Stimulated activated CD4-positive, alpha-beta T cell treated with anti-CD3 and anti-CD28 coated beads, Interleukin-4, amount 100 ng/mL, for 48 hours (primary cell): Measurements from ENCODE around the gene UBE3B.

Experiments used
- DNase-seq, 2 donors: peaks; one replicate each; pipeline ENCODE4 v3.0.0-alpha.2; 2020; ENCODE audit warnings: low read depth in 2 of 2

Gene UBE3B

DNA sequence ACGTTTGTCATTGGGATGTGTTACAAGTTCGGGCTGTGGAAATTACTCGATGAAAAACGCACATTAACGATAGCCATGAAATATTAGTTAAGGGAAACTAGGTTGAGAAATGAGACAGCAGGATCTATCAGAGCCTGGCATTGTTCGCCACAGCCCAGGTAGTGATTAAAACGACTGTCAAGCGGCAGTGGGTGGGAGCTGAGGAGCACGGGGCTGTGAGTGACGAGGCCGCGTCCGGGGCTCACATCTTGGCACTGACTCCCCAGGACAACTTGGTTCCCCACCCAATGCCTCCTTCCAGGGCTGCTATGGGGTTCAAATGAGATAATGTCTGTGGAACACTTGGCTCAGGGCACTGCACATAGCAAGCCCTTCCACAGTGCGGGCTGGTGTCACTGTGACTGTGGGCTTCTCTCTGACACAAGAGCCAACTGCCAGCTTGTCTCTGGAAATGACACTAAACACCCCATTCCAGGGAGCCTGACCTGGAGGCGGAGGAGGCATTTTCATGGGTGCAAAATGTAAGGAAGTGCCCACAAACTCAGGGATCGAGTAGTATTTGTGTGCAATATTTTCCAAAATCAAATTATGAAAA lies 76.6 kb downstream of the UBE3B start:
- no peak for DNase-seq

DNA sequence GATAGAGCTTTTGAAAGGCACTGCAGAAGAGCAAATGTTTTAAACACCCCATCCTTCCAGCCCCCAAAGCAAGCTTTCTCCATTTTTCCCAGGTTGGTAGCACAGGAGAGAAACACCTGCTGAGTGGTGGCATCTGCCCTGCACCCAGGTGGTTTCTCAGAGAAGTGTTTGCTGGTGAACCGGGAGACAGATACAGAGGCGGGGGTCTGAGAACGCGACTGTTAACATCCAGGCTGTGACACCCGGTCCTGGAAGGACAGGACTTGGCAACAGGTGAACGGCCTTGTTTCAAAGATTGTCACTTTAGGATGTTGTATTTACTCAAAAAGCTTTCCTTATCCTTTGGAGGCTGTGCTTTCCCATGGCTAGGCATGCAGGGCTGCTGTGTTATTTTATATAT lies 77.3 kb downstream of the UBE3B start:
- no peak for DNase-seq

DNA sequence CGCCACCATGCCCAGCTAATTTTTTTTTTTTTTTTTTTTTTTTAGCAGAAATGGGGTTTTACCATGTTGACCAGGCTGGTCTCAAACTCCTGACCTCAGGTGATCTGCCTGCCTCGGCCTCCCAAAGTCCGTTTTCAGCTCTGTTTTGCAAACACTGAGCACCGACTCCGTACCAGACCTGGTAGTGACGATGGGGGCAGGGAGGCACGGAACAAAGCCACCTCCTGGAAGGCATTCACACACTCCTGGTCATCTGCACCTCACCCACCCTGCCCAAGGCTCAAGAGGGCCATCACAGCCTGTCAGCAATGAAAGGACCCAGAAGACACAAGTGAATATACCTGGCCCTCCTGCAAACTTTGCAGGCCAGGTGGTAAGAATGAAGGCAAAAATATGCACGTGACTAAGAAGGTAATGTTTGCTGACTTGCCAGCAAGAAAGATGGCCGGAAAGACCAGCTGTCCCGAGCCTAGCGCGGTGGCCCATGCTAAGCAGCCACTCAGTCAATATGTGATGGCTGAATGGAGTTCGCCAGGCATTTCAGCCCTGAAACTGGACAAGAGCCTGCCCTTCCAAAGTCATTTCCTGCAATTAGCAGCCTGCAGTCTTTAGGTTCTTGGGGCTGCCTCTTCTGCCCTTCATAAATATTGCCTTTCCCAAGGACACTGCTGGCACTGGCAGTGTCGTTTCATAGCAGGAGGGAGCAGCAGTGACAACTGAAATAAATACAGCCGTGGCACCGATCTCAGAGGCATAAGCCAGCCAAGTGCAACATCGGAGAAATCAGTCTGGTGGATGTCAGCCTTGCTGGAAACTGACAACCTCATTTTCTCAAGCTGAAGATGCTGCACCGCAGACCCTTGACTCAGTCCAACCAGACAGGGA lies 78.2 kb downstream of the UBE3B start:
- no peak for DNase-seq

DNA sequence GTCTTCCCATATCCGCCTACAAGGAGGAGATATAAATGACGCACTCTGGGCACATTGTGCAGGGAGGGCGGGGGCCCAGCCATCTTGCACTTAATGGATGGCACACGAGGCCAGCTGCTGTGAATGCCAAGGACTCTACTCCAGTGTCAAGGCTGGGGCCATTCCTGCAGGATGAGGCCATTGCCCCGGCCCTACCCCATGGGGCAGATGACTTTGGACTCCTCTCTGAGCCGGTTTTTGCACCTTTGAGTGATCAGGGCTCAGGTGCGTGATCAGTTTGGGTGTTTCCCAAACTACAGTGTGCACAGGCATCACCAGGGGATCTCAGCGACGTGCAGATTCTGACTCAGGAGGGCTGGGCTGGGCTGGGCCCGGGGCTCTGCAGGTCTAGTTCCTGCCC lies 79.8 kb downstream of the UBE3B start:
- DNase-seq = no peak

DNA sequence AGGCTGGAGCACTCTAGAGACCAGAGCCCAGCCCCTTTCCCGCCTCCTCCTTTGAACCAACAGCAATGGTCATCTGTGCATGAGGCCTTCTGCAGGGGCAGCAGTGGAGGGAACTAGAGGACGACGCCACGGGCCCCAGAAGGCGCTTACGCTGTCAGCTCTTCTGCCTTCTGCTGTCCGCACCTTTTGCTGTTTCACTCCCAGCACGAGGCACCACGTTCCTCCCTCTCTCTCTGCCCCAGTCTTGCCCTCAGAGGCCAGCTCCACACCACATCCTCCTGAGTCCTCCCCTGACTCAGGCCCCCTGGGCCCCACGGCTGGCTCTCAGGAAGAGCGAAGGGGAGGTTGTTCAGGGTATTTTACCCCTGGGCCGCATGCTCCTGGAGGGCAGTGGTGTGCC lies 80.4 kb downstream of the UBE3B start:
- no peak for DNase-seq

DNA sequence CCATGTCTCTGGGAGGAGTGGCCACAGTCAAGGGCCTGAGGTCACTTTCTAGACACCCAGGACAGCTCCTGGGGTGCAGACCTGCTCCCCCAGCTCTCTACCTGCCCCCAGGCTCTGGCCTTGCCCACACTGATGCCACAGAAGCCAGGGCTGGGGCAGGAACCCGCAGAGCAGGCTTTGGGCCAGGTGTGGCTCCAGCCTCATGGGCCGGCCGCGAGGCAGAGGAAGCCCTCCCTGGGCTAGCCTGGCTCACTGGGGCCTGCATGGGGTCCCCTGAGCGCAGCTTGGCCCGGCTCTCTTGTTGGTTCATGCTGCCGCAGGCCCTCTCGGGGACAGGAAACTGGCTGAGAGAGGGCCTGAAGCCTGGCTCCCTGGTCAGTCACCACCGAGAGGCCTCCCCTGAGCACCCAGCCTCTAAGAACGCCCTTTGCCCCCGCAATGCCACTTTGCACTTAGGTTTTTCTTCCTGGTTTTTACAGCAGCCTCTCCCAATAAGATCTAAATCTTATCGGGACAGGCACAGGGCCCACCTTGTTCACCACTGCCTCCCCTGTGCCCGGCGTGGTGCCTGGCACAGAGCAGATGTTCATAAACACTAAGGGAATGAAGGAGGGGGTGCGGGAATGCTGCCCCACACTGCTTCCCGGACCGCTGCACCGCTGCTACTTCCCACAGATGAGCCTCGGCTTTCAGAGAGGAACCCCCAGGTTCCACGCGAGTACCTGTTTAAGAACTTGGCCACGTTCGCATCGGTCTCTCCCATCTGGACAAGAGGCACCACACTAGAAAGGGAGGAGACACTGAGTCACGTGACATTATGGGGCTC lies 81.2 kb downstream of the UBE3B start:
- no peak for DNase-seq

DNA sequence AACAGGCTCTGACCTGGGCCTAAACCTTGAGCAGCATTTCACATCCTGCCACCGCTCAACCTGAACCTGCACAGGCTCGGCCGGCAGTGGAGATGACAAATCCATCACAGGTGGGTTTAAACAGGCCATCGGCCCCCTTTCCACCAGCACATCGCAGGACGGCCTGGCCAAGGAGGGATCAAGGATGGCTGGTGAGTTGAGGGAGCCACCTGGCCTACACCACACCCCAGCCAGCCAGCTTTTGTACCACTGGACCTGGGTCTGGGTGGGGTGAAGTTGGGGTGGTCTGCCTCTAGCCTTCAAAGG lies 81.7 kb downstream of the UBE3B start:
- DNase-seq = no peak

DNA sequence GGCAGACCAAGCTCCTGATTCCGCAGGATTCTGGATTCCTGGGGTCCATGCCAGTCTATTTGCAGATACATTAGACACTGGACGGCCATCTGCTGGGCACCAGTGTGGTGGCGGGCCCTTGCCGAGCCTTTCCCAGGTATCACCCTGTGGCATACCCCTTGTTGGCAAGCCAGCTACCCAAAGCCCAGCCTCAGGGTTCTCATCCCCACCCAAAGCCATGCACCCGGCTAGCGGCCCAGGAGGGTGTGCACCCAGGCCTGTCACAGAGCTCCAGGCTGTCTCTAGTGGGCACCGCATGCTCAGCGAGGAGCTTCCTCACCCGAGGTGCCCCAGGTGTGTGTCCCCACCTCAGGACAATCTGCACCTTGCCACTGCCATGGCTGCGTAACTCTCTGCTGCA lies 82.2 kb downstream of the UBE3B start:
- DNase-seq = no peak

DNA sequence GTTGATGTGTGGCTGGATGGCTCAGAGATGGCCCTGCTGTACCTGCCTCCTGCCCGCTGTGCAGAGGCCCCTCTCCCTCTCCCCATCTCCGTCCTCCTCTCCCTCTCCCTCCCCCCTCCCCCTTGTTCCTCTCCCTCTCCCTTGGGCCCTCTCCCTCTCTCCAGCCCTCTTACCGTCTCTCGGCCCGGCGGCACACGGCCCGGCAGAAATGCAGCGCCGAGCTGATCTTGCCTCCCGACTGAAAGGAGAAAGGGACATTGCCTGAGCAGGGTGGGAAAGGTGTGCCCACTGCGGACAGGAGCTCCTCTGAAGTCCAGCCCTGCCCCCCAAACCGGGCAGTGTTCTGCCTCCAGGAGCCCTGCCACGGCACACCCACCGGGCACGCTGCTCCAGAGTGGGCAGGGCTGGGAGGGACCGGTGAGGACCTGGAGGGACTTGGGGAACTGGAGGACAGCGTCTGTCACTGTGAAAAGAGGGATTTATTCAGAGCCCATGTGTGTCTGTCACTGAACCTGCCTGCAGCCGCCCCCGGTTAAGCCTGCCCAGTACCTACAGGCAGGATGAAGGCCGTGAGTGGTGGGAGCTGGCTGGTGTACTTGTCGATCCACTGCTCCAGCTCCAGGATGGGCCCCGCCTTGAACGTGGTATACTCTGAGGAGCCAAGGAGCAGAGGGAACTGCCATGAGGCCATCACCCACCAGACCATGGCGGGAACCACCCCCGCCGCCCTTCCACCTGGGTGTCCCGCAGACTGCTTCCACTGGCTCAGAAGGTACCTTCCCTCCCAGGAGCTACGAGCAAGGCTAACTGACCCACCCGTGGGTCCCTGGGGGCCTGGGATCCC lies 83.7 kb downstream of the UBE3B start:
- no peak for DNase-seq

DNA sequence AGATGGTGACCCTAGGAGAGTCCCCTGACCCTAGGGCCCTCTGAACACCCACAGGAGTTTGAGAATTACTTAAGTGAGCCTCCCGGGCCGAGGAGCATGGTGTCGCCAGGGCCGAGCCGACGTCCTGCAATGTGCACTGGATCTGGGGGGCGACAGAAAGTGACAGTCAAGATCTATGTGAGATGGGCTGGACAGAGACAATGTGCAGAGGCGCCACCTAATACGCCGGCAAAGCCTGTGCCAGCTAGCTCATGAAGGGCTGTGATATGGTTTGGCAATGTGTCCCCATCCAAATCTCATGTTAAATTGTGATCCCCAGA lies 84.2 kb downstream of the UBE3B start:
- no peak for DNase-seq

DNA sequence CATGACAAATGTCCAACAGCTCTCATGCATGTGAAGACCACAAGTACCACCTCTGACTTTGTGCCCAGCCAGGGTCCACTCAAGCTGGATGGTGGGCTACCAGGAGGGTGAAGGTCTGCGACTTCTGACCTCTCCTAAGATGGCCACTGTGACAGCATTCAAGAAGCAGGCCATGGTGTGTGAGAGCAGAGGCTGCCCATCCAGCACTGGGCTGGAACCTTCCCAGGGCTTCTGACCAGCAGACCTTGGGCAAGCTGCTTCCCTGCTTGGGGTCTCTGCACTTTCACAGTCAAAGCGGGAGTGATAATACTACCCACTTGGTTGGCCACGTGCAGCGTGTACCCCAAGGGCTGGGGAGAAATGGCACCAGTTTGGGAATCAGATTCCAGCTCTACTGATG lies 85.4 kb downstream of the UBE3B start:
- no peak for DNase-seq

DNA sequence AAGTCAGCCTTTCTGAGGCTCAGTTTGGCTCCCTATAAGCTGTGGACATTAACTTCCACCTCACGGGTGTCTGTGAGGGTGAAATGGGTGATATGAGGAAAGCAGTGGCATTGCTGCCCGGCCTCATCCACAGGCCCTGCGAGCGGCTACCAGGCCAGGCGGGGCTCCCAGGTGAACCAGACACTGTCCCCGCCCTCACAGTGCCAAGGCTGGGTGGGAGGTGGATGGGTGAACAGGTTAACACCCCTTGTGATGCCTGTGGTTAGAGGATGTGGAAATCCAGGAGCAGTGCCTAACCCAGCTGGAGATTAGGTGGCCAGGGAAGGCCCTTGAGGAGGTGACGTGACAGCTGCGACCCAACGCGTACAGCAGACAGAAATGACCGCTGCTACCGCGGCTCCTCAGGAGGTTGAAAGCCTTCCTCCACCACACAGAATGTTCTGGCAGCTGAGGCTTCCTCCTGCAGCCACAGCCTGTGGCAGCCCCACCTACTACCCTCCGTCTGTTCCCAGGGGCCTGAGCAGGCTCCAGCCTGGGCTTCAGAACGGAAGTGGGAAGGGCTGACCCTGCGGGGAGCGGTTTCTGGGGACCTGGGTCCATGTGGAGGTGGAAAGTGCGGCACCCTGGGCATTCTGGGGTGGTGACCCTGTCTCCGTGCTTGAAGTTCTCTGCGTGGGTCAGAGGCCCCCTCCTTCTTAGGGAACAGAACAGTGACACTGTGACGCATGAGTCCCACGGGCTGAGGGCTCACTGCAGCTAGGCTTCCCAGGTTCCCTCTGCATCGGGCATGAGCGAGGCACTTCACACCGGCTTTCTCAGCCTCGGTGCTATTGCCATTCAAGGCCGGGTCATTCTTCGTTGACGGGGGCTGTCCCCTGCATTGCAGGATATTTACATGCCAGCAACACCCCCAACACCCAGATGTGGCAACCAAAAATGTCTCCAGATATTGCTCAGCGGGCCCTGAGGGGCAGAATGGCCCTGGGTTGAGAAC lies 86.2 kb downstream of the UBE3B start:
- DNase-seq = no peak

DNA sequence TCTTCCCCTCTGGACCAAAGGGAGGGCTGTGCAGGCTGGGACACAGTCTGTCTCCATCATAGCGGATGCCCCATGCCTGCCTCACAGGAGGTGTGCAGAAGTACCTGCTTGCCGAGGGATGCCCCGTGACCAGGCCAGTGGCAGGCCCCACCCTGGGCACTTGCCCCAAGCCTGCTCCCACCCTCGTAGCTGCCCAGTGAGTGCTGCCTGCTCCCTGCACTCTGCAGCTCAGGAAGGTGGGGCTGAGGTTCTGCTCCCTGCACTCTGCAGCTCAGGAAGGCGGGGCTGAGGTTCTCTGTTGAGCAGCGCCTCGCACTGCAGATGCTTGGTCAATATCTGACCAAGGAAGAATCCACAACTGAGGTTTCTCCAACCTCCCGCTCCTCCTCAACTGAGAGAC lies 89.0 kb downstream of the UBE3B start:
- no peak for DNase-seq

DNA sequence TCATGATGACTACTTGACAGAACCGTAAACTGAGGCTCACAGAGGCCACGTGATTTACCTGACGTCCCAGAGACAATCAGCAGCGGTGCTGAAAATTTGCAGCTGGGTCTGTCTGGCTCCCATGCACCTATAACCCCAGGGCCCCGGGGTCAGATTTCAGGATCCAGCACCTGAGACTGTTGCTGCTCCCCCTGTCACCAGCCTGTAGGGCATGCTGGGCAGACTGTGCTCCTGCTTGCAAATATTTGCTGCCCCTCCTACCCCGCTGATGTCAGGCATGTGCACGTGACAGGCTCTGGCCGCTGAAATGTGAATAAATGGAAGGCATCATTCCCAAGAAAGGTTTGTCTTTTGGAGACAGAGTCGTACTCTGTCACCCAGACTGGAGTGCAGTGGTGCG lies 89.9 kb downstream of the UBE3B start:
- no peak for DNase-seq

DNA sequence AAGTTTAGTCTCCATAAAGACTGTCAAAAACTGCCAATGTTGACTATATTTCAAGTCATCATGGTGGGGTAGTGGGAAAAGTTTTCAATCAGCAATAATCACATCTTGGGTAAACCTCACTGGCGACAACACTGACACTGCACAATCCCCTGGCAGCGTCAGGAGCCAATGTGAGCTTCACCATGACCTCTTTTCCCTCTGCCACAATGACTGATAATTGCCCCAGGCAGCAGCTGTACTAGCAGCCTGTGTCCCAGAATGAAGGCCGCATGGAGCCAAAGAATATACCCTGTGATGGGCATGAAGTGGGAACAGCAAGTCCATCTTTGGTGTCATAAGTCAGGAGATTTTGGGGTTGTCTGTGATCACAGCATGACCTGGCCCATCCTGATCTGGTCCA lies 90.5 kb downstream of the UBE3B start:
- no peak for DNase-seq

DNA sequence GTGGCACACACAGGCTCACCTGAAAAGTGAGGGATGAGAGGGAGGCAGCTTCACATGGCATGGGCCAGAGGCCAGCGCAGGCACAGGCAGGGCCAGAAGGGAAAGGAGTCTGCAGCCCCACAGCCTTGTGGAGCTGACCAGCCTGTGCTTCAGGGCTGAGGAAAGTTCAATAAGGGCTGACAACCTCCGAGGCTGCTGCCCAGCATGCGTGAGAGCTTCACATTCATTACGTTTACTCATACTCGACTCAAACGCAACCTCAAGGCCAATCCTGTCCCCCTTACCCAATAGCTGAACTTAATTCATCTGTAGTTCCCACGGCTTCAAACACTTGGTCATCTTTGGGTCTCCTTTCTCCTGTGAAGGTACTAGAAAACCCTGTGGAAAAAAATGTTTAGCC lies 91.1 kb downstream of the UBE3B start:
- no peak for DNase-seq

DNA sequence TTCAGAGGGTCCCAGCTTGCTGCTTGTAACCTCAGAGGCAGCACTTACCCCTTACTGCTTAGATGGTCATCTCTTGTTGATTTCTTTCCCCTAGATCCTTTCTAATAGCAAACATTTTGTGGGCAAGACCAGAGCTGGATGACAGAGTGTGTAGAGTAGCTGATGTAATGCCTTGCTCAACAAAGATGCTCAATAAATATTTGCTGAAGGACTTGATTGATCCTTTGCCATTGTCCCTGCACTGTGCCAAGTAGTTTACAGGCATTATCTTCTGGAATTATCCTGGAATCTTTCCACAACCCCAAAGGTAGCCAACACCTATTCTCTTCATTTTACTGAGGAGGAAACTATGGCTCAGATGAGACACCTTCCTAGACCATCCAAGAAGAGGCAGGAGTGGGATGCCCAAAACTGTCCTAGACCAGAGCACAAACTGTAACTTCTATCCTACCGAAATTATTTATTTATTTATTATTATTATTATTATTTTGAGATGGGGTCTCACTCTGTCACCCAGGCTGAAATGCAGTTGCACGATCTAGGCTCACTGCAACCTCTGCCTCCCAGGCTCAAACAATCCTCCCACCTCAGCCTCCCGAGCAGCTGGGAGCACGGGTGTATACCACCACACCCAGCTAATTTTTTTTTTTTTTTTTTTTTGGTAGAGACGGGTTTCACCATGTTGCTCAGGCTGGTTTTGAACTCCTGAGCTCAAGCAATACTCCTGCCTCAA lies 94.5 kb downstream of the UBE3B start:
- no peak for DNase-seq

DNA sequence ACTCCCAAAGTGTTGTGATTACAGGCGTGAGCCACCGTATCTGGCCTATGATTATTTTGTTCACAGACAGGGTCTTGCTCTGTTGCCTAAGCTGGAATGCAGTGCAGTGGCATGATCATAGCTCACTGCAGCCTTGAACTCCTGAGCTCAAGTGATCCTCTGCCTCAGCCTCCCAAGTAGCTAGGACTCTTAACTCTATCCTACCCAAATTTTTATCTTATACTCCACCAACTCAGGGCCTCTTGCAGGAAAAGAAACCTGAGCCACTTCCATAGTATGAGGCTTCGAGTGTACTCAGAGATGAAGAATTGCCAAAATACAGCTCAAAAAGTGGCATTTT lies 95.0 kb downstream of the UBE3B start:
- DNase-seq = no peak

DNA sequence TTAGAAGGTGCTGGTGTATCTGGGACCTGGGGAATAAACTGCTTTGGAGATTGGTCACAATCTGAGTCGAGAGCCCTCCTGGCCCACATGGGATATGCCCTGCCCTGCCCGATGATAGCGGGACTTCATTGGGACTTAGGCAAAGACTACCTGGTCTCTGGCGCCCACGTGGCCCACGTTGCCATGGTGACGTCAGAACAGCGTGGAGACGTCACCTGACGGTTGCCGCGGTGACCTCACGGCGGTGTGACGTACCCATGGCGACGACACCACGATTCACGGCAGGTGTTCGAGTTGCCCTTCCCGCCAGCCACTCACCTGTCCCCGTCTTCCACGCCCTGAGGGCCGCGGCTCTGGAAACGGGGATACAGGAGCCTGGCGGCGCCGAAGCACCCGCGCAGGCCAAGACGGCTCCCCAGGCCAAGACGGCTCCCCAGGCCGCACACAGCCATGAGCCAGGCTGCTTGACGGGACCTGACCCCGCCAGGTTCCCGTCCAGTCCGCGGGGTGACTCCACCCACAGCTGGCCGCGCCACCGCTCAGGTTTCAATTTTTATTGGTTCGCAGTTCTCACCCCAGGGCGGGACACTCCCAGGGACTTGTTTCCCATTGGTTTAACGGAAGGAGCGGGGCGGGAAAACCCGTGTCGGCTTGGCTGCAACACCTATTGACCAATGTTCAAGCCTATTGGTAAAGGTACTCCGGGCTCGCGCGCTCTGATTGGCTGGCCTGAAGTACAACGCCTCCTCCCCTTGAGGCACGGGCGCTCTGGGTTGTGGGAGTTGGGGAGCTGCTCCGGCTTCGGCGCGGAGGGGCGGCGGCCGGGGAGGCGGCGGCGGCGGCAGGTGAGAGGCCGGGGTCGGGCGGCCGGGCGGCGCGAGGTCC lies 95.8 kb downstream of the UBE3B start, which contains the start of the genes MMAB and MVK:
Gene MMAB, minus strand, starts transcription at position 476 of the 885 bp plus-strand sequence. Its CDS starts 24 bp downstream, at position 452.
Gene MVK, plus strand, starts transcription at position 766 of the 885 bp plus-strand sequence. CDS start 1,029 bp downstream, outside the sequence.
- DNase-seq = peak; percentile 93 to 98
